Prostate gland (tissue), 2 donors: ENCODE results near the gene OR11H6. TPM values are rescaled to one million over a fixed set of nuclear protein-coding genes. Genes with fewer than 3 reads are reported as not detected.
"Not testable (repeated sequence)": the region's sequence is repeated elsewhere in the genome, so short reads cannot be mapped to it uniquely, and the experiment has no call there.

Experiments used
- DNase-seq: peaks from one replicate; pipeline ENCODE4 v3.0.0-alpha.2; 2019; ENCODE audit warnings: low spot score
- H3K27ac ChIP-seq, 2 donors: fragments of 200-600 bp; sonication (generic); 2 replicates each; pipeline ENCODE4 v1.5.1; 2017 to 2019
- H3K27me3 ChIP-seq: fragments of 200-600 bp; sonication (generic); replicated peaks from 2 replicates; pipeline ENCODE4 v1.5.1; 2019; ENCODE audit not compliant: insufficient read depth
- H3K36me3 ChIP-seq, 2 donors: fragments of 200-600 bp; sonication (generic); 1 replicate in 1 of 2; 2 replicates in 1 of 2; pipeline versions ENCODE4 v1.5.1 to v1.8.1; 2017 to 2019
- H3K4me1 ChIP-seq: fragments of 200-600 bp; sonication (generic); replicated peaks from 2 replicates; pipeline ENCODE4 v1.5.1; 2019
- H3K4me3 ChIP-seq, 2 donors: fragments of 200-600 bp; sonication (generic); 2 replicates each; pipeline ENCODE4 v1.5.1; 2017 to 2019
- H3K9me3 ChIP-seq: fragments of 200-600 bp; sonication (generic); 2 replicates; pipeline ENCODE4 v1.5.1; 2017
- POLR2A ChIP-seq: fragments of 450-650 bp; IDR thresholded peaks from one replicate; pipeline ENCODE4 v1.6.1; 2016; ENCODE audit warnings: antibody characterized with exemption, mild to moderate bottlenecking
- POLR2AphosphoS5 ChIP-seq: sonication (generic); formaldehyde crosslinking; IDR thresholded peaks from one replicate; pipeline ENCODE4 v1.6.1; 2017; ENCODE audit warnings: antibody characterized with exemption
- WGBS: methylation state at CpG from one replicate; pipeline ENCODE4 v1.1.5; 2018; 5-methylcytosine and 5-hydroxymethylcytosine counted together
- intact Hi-C: fragments of 100-400 bp; cut with DNase I; formaldehyde crosslinking; loops from one replicate; pipeline ENCODE4 v1.14.2; 2022
- total RNA-seq, 2 donors: library from RNA; depleted of rRNA; stranded (reverse); fragments of >200 nt; gene quantifications; one replicate each; pipeline ENCODE4 v1.1.0, GENCODE V29; 2016
- TF ChIP-seq, protein P1 (sequence below), 4 experiments: fragments of 200-600 bp in 2 of 4; fragments of 450-650 bp in 2 of 4; sonication (generic) in 2 of 4; IDR thresholded peaks; 1 replicate in 3 of 4; 2 replicates in 1 of 4; pipeline ENCODE4 v1.5.1; 2016 to 2019; ENCODE audit warnings: antibody characterized with exemption in 4 of 4, mild to moderate bottlenecking in 2 of 4, moderate library complexity in 2 of 4

OR11H6 gene
- total RNA-seq, 2 donors from 2014 or later = not detected

DNA sequence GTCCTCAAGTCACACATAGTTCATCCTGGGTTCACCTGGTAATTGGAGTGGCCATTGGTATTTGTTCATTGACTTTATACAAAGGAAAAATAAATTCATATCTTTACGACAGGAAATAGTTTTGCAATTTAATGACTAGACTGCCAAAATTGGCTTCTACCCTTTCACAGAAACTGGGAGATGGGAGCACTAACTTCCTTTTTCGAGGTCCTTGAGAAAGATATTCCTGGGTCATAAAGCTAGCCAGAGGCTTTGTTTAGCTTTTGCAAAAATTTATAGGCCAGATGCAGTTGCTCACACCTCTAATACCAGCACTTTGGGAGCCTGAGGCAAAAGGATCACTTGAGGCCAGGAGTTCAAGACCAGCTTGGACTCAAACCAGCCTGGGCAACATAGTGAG lies 43.0 kb upstream of the OR11H6 start:
- 46% methylated on average over 2 of the region's 2 CpGs for WGBS
- H3K27me3 ChIP-seq = no peaks in the 10 kb centered on the region
- H3K4me3 ChIP-seq = no peak overlapping the region
- intact Hi-C loops = no loop called here
- H3K9me3 ChIP-seq = no peaks in the 10 kb centered on the region
- H3K4me1 ChIP-seq = no peaks in the 10 kb centered on the region
- H3K36me3 ChIP-seq = no peaks in the 10 kb centered on the region
- TF ChIP-seq, protein P1, sequence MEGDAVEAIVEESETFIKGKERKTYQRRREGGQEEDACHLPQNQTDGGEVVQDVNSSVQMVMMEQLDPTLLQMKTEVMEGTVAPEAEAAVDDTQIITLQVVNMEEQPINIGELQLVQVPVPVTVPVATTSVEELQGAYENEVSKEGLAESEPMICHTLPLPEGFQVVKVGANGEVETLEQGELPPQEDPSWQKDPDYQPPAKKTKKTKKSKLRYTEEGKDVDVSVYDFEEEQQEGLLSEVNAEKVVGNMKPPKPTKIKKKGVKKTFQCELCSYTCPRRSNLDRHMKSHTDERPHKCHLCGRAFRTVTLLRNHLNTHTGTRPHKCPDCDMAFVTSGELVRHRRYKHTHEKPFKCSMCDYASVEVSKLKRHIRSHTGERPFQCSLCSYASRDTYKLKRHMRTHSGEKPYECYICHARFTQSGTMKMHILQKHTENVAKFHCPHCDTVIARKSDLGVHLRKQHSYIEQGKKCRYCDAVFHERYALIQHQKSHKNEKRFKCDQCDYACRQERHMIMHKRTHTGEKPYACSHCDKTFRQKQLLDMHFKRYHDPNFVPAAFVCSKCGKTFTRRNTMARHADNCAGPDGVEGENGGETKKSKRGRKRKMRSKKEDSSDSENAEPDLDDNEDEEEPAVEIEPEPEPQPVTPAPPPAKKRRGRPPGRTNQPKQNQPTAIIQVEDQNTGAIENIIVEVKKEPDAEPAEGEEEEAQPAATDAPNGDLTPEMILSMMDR (IDR thresholded peaks at IDR 0.05) = no peak
- TF ChIP-seq POLR2AphosphoS5 = no peak
- TF ChIP-seq POLR2A = no peak
- DNase-seq = no peak
- no peak overlapping the region for H3K27ac ChIP-seq

DNA sequence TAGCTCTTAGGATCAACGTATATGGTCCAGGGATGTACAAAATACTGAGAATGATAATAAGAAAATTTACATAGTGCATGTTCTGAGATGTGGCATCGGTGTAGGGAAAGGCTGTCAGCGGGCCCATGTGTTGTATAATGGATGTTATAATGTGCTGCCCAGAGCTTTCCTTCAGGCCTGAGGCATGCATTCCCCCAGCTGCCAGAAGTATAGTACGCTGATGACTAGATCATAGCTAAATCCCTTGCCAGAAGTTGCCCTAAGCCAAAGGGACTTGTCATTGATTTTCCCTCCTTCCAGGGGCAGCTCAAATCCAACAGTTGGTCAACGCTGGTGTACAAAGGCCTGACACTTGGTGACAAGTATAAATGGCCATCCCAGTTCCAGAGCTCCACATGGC lies 39.3 kb upstream of the OR11H6 start:
- Histone ChIP-seq H3K4me1 (no peaks in the 10 kb centered on the region), H3K36me3 (no peaks in the 10 kb centered on the region), H3K4me3 (no peak overlapping the region), H3K9me3 (no peaks in the 10 kb centered on the region), H3K27me3 (no peaks in the 10 kb centered on the region), H3K27ac (no peak overlapping the region)
- DNase-seq = no peak
- TF ChIP-seq POLR2AphosphoS5 (no peak), POLR2A (no peak)
- TF ChIP-seq, protein P1 (IDR thresholded peaks at IDR 0.05) = no peak
- WGBS = 56% methylated on average over 5 of the region's 5 CpGs
- intact Hi-C loops = no loop called here

DNA sequence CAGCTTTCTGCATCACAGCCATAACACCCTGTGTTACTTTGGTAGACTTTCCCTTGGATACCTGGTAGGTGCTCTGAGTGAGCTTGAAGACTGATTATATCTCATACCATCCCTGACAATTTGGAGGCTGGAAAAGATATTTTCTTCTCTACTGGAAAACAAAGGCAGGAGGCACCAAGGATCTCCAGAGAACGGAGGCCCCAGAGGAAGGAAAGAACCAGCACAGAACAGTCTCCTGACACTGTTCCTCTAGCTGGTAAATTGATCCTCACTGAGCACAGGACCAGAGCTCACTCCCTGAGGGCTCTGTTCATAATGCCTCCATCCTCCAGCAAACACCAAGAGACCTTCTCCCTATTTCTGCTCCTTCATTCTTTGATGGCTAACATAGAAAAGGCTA lies 32.9 kb upstream of the OR11H6 start, which contains the start of gene OR11G2:
Gene OR11G2 (plus strand): TSS at position 301 of the 400 bp plus-strand sequence. CDS start 6,542 bp downstream, outside the sequence.
- TF ChIP-seq POLR2AphosphoS5 = no peak
- TF ChIP-seq, protein P1 (IDR thresholded peaks at IDR 0.05) = no peak
- no peak for TF ChIP-seq POLR2A
- Histone ChIP-seq H3K27me3 (no peaks in the 10 kb centered on the region), H3K4me3 (no peak within 1 kb of the TSS), H3K27ac (no peak within 1 kb of the TSS), H3K4me1 (no peaks in the 10 kb centered on the region), H3K9me3 (no peaks in the 10 kb centered on the region), H3K36me3 (no peaks in the 10 kb centered on the region)
- intact Hi-C loops = no loop called here
- WGBS = 50% methylated on average over 1 of the region's 1 CpG
- DNase-seq = no peak

DNA sequence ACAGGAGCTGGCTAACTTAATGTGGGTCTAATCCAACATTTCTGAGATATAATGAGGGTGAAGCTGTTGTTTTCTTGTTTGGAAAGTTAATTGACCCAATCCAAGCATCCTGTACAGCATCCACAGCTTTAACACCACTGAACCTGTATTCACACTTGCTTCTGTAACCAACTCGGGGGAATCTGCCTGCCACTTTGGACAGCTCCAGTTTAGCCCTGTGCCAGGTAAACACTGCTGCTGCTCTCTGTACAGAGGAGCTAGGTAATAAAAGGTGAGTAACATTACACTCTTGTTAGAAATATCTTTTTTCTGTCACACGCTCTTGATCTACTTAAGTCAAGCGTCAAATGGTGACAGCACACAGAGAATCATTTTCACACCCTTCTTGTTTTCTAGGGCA lies 32.1 kb upstream of the OR11H6 start:
- no peaks in the 10 kb centered on the region for H3K9me3 ChIP-seq
- WGBS = 49% methylated on average over 3 of the region's 3 CpGs
- no peak overlapping the region for H3K4me3 ChIP-seq
- no peaks in the 10 kb centered on the region for H3K27me3 ChIP-seq
- no peak for TF ChIP-seq POLR2AphosphoS5
- TF ChIP-seq, protein P1 (IDR thresholded peaks at IDR 0.05) = no peak
- TF ChIP-seq POLR2A = no peak
- intact Hi-C loops = no loop called here
- no peak for DNase-seq
- no peaks in the 10 kb centered on the region for H3K4me1 ChIP-seq
- H3K27ac ChIP-seq = no peak overlapping the region
- H3K36me3 ChIP-seq = no peaks in the 10 kb centered on the region

DNA sequence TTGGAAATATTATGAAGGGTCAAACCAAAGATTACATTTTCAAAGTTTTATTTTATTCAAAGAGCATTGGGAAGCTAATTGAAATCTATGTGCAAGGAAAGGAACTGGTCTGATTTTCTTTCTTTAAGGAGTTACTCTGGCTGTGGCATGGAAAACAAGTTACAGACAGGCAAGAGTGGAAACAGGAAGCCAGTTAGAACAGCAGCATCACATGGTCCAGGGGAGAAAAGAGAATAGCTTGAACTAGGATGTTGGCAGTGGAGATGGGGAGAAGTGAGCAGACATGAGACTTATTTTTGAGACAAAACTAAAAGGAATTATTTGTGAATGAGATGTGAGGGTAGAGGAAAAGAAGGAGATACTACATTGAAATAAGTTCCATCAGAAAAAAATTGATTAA lies 29.4 kb upstream of the OR11H6 start:
- H3K9me3 ChIP-seq = no peaks in the 10 kb centered on the region
- intact Hi-C loops = no loop called here
- no peaks in the 10 kb centered on the region for H3K27me3 ChIP-seq
- H3K4me3 ChIP-seq = no peak overlapping the region
- H3K27ac ChIP-seq = no peak overlapping the region
- DNase-seq = no peak
- H3K36me3 ChIP-seq = no peaks in the 10 kb centered on the region
- H3K4me1 ChIP-seq = no peaks in the 10 kb centered on the region
- TF ChIP-seq, protein P1 (IDR thresholded peaks at IDR 0.05) = no peak
- TF ChIP-seq POLR2AphosphoS5 (no peak), POLR2A (no peak)

DNA sequence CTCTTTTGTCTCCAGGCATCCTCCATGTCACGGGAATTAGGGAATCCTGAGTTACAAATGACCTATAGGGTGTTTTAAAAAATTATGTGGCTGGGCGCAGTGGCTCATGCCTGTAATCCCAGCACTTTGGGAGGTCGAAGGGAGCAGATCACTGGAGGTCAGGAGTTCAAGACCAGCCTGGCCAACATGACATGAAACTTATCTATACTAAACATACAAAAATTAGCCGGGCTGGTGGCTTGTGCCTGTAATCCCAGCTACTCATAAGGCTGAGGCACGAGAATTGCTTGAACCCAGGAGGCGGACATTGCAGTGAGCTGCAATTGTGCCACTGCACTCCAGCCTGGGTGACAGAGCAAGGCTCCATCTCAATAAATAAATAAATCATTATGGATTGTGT lies 28.3 kb upstream of the OR11H6 start:
- DNase-seq, H3K36me3 ChIP-seq, H3K27me3 ChIP-seq, H3K27ac ChIP-seq, intact Hi-C loops, H3K4me1 ChIP-seq, H3K4me3 ChIP-seq, H3K9me3 ChIP-seq: not testable (repeated sequence)
- 74% methylated on average over 6 of the region's 6 CpGs for WGBS
